ENCODE measurements around the gene TBC1D9B.

- peak; percentile 35 to 100 for TF ChIP-seq EP300 (IDR thresholded peaks at IDR 0.05)
- TF ChIP-seq POLR2A (IDR thresholded peaks at IDR 0.05), result peak; percentile 91 to 99
These were observed 87.0 kb downstream of the TBC1D9B start, which contains the start of gene SQSTM1 for GRCh38 chr5:179820483-179821297.
